ENCODE measurements around the gene BGN. TPM values are rescaled to one million over a fixed set of nuclear protein-coding genes. Genes with fewer than 3 reads are reported as not detected.

Gene BGN
- total RNA-seq, 1 donor from 2014 or later: 0.69 TPM

DNA sequence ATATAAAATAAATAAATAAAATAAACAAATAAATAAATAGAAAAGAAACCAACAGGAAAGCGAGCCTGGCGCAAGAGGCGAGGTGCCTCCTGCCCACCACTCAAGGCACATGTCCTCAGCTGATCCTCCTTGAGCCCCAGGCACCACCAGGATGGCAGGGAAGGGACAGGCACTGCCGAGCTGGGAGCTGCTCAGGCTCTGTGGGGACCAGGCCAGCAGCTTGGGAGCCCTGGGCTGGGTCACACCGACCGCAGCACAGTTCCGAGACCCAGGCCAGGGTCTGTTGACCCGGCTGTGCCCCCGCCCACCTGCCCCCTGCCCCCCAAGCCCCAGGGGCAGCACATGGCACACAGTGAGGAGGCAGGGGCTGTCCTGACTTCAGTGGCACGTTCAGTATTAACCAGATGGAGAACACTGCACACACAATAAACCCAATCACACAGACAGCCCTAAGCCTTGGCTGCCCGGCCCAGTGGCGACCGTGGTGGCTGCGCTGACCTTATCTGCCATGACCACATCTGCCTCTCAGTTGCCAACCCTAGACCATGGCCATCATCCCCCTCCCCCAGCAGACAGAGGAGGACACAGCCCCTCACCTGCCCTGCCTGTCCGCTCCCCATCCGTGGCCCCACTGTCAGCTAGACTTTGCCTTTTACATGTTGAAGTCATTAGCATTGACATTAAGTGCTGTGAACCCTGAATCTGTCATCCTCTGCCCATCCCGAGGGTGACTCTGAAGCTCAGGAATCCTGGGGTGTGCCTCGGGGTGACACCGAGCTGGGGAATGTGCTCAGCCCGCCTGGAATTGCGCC, 46.0 kb upstream of the BGN start:
- H3K4me3 ChIP-seq (ENCODE audit: low read depth, low read length): no peak overlapping the region
- TF ChIP-seq, protein P1, sequence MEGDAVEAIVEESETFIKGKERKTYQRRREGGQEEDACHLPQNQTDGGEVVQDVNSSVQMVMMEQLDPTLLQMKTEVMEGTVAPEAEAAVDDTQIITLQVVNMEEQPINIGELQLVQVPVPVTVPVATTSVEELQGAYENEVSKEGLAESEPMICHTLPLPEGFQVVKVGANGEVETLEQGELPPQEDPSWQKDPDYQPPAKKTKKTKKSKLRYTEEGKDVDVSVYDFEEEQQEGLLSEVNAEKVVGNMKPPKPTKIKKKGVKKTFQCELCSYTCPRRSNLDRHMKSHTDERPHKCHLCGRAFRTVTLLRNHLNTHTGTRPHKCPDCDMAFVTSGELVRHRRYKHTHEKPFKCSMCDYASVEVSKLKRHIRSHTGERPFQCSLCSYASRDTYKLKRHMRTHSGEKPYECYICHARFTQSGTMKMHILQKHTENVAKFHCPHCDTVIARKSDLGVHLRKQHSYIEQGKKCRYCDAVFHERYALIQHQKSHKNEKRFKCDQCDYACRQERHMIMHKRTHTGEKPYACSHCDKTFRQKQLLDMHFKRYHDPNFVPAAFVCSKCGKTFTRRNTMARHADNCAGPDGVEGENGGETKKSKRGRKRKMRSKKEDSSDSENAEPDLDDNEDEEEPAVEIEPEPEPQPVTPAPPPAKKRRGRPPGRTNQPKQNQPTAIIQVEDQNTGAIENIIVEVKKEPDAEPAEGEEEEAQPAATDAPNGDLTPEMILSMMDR (conservative IDR thresholded peaks at IDR 0.05; ENCODE audit: low read depth, low read length): no peak
- DNase-seq (ENCODE audit: low read depth): no peak

DNA sequence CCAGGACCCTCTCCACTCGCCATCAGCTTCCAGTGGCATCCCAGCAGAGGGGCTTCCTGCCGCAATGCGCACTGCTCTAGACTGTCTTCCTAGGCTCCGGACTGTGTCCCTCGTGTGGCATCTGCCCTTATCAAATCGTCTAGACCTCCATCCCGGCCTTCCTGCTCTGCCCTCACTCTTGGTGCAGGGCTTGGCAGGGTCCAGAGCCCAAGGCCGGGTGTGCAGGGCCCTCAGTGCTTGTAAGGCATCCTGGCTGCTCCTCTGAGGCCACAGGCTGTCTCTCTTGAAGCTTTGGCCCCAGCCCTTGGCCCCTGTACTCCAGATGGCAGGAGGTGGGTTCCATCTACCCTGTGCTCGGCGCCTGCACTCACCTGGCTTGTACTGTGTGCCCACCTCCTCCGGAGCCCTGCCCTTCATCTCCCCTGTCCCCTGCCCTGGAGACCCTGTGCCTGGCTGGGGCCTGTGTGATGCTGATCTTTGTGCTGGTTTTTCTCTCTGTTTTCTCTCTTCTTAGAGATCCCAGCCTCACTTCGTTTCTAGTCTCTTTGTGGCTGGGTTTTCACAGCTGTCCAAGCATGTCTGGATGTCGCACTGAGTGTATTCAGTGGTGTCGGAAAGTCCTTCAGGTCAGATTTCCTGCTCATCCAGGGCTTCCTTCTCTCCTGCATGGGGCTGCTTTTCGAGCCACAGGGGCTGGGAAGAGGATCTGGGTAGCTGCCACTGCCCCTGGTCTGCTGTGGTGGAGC, 45.2 kb upstream of the BGN start:
- no peak overlapping the region for H3K4me3 ChIP-seq (ENCODE audit: low read depth, low read length)
- TF ChIP-seq, protein P1 (conservative IDR thresholded peaks at IDR 0.05; ENCODE audit: low read depth, low read length): no peak
- no peak for DNase-seq (ENCODE audit: low read depth)

DNA sequence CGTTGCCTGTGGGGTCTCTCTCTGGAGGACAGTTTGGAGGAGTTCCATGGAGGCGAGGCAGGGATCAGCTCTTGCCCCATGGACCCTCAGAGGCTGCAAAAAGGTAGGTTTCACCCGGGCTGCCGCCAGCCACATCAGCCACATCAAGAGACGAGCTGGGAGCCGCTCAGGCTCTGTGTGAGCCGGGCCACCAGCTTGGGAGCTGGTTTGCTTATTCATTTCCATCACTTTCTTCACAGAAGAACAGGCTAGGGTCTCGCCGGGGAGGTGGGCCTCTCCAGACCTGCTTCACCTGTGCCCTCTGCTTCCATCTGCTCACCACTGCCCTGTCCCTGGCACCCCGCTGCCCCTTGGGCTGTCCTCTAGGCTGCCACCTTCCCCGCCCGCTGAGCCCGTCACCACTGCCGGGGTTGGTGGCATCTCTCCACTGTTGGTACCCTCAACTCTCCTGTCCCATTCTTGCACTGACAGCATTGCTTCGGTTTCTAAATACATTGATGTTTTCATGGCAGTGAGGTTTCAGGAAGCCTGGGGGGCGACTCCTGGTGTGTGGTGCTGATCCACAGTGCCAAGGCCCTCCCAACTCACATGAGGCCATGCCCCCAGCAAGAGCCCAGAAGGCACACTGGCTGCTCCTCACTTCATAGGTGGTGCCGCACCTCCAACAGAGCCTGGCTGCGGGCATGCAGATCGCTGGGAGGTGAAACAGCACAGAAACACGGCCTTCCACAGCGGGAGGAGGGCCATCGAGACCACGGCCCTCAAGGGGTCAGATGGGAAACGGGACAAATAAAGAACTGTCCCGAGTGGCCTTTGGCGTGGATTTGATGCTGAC, 44.4 kb upstream of the BGN start:
- no peak overlapping the region for H3K4me3 ChIP-seq (ENCODE audit: low read depth, low read length)
- DNase-seq (ENCODE audit: low read depth): no peak
- TF ChIP-seq, protein P1 (conservative IDR thresholded peaks at IDR 0.05; ENCODE audit: low read depth, low read length): no peak

DNA sequence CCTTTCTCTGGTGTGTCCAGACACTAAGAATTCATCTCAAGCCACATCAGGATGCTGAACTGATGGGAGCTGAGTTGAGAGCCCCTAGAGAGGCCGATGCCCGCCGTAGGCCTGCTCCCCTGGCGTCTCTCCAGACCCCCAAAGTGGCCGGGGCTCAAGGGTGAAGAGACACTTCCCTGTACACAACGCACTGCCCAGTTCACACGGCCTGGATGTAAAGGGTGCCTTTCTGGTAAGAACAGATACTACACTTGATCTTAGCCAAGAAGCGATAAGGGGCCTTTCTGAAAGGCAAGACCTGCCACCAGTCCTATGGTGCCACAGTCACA, 43.9 kb upstream of the BGN start:
- DNase-seq (ENCODE audit: low read depth): no peak
- TF ChIP-seq, protein P1 (conservative IDR thresholded peaks at IDR 0.05; ENCODE audit: low read depth, low read length): no peak
- H3K4me3 ChIP-seq (ENCODE audit: low read depth, low read length): no peak overlapping the region

DNA sequence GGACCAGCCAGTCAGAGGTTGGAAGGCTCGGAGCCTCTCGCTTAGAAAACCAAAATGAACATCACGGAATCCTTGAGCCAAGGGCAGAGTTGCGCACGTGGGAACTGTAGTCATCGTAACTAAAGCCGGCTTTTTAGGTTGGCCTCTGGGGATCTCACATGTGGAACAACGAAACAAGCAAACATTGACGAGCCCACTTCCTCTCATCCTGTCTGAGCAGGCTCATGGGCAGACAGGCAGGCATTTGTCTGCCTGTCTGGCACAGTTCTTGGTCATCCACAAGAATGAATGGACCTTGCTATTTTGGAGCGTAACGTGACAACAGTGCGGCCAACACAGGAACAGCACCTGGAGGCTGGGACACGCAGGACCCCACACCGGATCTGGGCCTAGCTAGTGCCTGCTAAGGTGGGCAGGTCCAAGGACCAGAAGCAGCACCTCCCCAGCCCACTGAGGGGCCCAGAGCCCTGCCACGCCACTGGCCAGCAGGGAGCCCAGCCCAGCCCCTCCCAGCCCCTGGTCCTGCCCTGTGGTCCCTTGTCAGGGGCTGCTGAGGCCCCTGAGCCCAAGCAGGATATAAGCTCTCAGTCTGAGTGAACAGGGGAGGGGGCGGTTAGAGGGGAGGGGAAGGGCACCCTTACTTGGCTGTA, 39.8 kb upstream of the BGN start:
- TF ChIP-seq, protein P1 (conservative IDR thresholded peaks at IDR 0.05; ENCODE audit: low read depth, low read length): no peak
- no peak for DNase-seq (ENCODE audit: low read depth)
- H3K4me3 ChIP-seq (ENCODE audit: low read depth, low read length): no peak overlapping the region

DNA sequence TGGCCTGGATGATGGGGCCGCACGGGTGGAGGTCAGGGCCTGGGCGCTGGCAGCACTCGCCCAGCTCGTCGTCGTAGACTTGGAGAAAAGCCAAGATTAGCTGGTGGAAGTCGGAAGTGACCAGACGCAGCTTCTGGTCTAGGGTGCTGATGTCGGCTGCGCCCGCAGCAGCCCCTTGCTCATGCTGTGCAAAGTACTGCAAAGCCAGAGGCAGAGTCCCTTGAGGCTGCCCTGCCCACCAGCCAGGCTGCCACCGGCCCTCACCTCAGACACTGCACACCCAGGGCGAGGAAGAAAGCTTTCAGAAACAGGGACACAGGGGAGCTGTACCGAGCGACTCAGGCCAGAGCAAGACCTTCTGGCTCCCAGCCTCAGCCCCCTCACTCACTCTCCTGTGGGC, 39.2 kb upstream of the BGN start:
- TF ChIP-seq, protein P1 (conservative IDR thresholded peaks at IDR 0.05; ENCODE audit: low read depth, low read length): no peak
- no peak for DNase-seq (ENCODE audit: low read depth)
- no peak overlapping the region for H3K4me3 ChIP-seq (ENCODE audit: low read depth, low read length)

All from epithelial cell of proximal tubule (primary cell).